Natural killer cell (primary cell): ENCODE data around the gene RIMS4. TPM values are rescaled to one million over a fixed set of nuclear protein-coding genes. Genes with fewer than 3 reads are reported as not detected.

ENCODE experiments used
- ATAC-seq, 3 donors: fragments of 150-1000 bp in 2 of 3; fragments of 200-7000 bp in 1 of 3; cut with Tn5 transposase; 1 replicate in 1 of 3; 2 replicates in 2 of 3; pipeline ENCODE4 v1.10.0; 2021; ENCODE audit warnings: mild to moderate bottlenecking in 2 of 3, moderate library complexity in 2 of 3
- DNase-seq, 2 donors: peaks; one replicate each; pipeline versions ENCODE4 v3.0.0 to v3.0.0-alpha.2; 2013 to 2021; ENCODE audit warnings: mixed read lengths in 1 of 2
- H3K27ac ChIP-seq: one replicate; pipeline ENCODE4 v1.5.1; 2013; ENCODE audit warnings: mild to moderate bottlenecking, low read length
- H3K27me3 ChIP-seq: one replicate; pipeline ENCODE4 v1.6.1; 2013; ENCODE audit warnings: low read length; ENCODE audit not compliant: control insufficient read depth, insufficient read depth
- H3K36me3 ChIP-seq: one replicate; pipeline ENCODE4 v1.6.1; 2013; ENCODE audit warnings: low read length; ENCODE audit not compliant: control insufficient read depth, insufficient read depth
- H3K4me1 ChIP-seq: one replicate; pipeline ENCODE4 v1.6.1; 2013; ENCODE audit warnings: low read length; ENCODE audit not compliant: control insufficient read depth, insufficient read depth
- H3K4me3 ChIP-seq: one replicate; pipeline ENCODE4 v1.5.1; 2013; ENCODE audit warnings: low read length
- H3K9me3 ChIP-seq: one replicate; pipeline ENCODE4 v1.6.1; 2013; ENCODE audit warnings: low read length; ENCODE audit not compliant: control insufficient read depth, insufficient read depth
- H3K27ac Mint-ChIP-seq, 2 donors: one replicate each; pipeline ENCODE4 v1.8.0; 2022; ENCODE audit warnings: mild to moderate bottlenecking in 2 of 2, mixed read lengths in 2 of 2, moderate library complexity in 1 of 2
- H3K27me3 Mint-ChIP-seq, 2 donors: one replicate each; pipeline ENCODE4 v1.8.0; 2022; ENCODE audit warnings: low read depth in 2 of 2, mixed read lengths in 2 of 2
- H3K36me3 Mint-ChIP-seq: one replicate; pipeline ENCODE4 v1.8.0; 2022; ENCODE audit warnings: mixed read lengths
- H3K4me1 Mint-ChIP-seq, 2 donors: one replicate each; pipeline ENCODE4 v1.8.0; 2022; ENCODE audit warnings: mixed read lengths in 2 of 2
- H3K4me3 Mint-ChIP-seq: one replicate; pipeline ENCODE4 v1.8.0; 2022; ENCODE audit warnings: mild to moderate bottlenecking, moderate library complexity, mixed read lengths
- H3K9me3 Mint-ChIP-seq, 2 donors: one replicate each; pipeline ENCODE4 v1.8.0; 2022; ENCODE audit warnings: mixed read lengths in 2 of 2
- CTCF ChIP-seq: fragments of 200-600 bp; IDR thresholded peaks from one replicate; pipeline ENCODE4 v1.8.0; 2022; ENCODE audit warnings: antibody characterized with exemption
- WGBS: methylation state at CpG from one replicate; pipeline ENCODE4 v1.1.7; 2013; ENCODE audit warnings: missing lambda C conversion rate; ENCODE audit not compliant: insufficient coverage; 5-methylcytosine and 5-hydroxymethylcytosine counted together
- intact Hi-C: fragments of 100-400 bp; cut with micrococcal nuclease; formaldehyde crosslinking; loops from one replicate; pipeline ENCODE4 v1.14.2; 2022
- total RNA-seq, 4 donors: library from RNA; stranded (reverse); fragments of 120-200 nt in 1 of 4; gene quantifications; one replicate each; pipeline versions ENCODE4 v1.2.3 to v1.2.4, GENCODE V29; 2013 to 2022

RIMS4 gene
- total RNA-seq, 3 donors from 2014 or later (not counting 1 experiment from before 2014, with no cell fraction given) = not detected

DNA sequence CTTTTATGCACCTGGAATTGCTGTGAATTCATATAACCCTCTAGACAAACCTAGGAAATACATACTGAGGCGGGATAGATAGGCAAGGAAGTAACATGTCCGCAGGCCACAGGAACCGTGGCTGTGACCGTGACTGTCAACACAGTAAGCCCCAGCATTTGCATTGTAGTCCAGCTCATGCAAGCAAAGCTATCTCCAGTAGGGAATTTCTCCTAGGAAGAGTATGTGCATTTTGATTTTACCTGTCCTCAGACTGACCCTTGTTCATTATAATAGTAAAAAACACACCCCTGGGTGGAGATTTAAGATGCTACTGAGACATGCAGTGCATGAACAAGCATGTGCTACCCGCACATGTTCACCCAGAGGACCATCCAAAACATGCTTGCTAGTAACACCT is 30.5 kb upstream of the RIMS4 start:
- no peaks in the 10 kb centered on the region for H3K4me1 ChIP-seq
- no peaks in the 10 kb centered on the region for H3K9me3 Mint-ChIP-seq
- TF ChIP-seq CTCF = no peak

DNA sequence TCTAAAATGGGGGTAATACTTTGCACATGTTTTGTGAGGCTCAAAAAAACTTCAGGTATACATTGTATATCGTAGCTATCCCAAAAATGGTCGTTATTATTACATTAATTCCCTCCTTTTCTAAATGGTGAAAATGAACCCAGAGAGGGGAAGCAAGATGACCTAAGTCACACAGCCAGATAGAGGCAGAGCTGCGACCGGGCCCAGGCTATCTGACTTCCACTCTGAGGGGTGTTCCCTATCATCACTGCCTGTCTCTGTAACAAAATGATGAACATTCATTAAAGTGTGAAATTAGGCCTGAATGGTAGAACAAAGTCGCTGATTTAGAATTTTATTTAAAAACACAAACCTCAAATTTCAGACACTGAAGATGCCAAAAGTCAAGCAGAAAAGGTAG is 29.1 kb upstream of the RIMS4 start:
- no peak overlapping the region for H3K27ac Mint-ChIP-seq
- no peaks in the 10 kb centered on the region for H3K9me3 ChIP-seq
- DNase-seq (no peak), ATAC-seq (no peak)
- H3K9me3 Mint-ChIP-seq = no peaks in the 10 kb centered on the region
- intact Hi-C loops = no loop called here
- no peak overlapping the region for H3K27ac ChIP-seq
- H3K4me3 Mint-ChIP-seq = no peak overlapping the region
- H3K4me3 ChIP-seq = no peak overlapping the region
- 87% methylated on average over 5 of the region's 5 CpGs for WGBS
- no peak for TF ChIP-seq CTCF
- H3K4me1 ChIP-seq = no peaks in the 10 kb centered on the region
- no peaks in the 10 kb centered on the region for H3K36me3 Mint-ChIP-seq
- peaks cover 22 to 42% of the 10 kb centered on the region in 2 donors for H3K27me3 Mint-ChIP-seq
- H3K36me3 ChIP-seq = no peaks in the 10 kb centered on the region
- H3K27me3 ChIP-seq = no peaks in the 10 kb centered on the region
- H3K4me1 Mint-ChIP-seq = no peaks in the 10 kb centered on the region

More for the DNA sequence above, 30.5 kb upstream of the RIMS4 start:
- H3K27me3 ChIP-seq = no peaks in the 10 kb centered on the region
- H3K36me3 ChIP-seq = no peaks in the 10 kb centered on the region
- H3K4me3 ChIP-seq = no peak overlapping the region
- DNase-seq (no peak), ATAC-seq (no peak)
- intact Hi-C loops = no loop called here
- no peak overlapping the region for H3K27ac Mint-ChIP-seq
- H3K36me3 Mint-ChIP-seq = no peaks in the 10 kb centered on the region
- 83% methylated on average over 5 of the region's 5 CpGs for WGBS
- no peak overlapping the region for H3K4me3 Mint-ChIP-seq
- H3K4me1 Mint-ChIP-seq = no peaks in the 10 kb centered on the region
- H3K27me3 Mint-ChIP-seq = peaks cover 22 to 42% of the 10 kb centered on the region in 2 donors
- no peaks in the 10 kb centered on the region for H3K9me3 ChIP-seq
- no peak overlapping the region for H3K27ac ChIP-seq

GRCh38 chr20:44838521-44838920 is 28.2 kb upstream of the RIMS4 start:
- no peaks in the 10 kb centered on the region for H3K36me3 Mint-ChIP-seq
- Histone ChIP-seq H3K4me3 (no peak overlapping the region), H3K27me3 (no peaks in the 10 kb centered on the region), H3K27ac (no peak overlapping the region), H3K36me3 (no peaks in the 10 kb centered on the region), H3K9me3 (no peaks in the 10 kb centered on the region), H3K4me1 (no peaks in the 10 kb centered on the region)
- peaks cover 19 to 36% of the 10 kb centered on the region in 2 donors for H3K27me3 Mint-ChIP-seq
- no peak for ATAC-seq
- no peaks in the 10 kb centered on the region for H3K9me3 Mint-ChIP-seq
- WGBS = 76% methylated on average over 1 of the region's 1 CpG
- H3K4me1 Mint-ChIP-seq = no peaks in the 10 kb centered on the region
- H3K4me3 Mint-ChIP-seq = no peak overlapping the region
- DNase-seq = no peak
- no peak for TF ChIP-seq CTCF
- intact Hi-C loops = no loop called here
- H3K27ac Mint-ChIP-seq = no peak overlapping the region

DNA sequence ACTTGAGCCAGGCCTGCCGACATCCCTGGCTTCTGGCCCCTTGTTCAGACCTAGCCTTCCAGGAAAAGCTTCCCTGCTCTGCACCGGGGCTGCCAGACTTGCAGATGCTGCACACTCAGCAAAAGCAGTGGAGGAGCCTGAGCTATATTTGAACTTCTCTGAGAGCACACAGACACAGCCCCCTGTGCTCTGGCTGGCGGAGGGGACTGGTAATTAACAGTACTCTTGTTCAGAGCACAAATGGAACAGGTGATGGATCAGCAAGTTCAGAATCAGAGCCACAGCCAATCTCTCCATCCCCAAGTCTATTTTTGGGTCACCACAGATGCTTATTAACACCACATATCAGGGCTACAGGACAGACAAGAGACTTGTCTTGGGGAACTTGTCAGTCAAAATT is 27.6 kb upstream of the RIMS4 start:
- H3K27me3 ChIP-seq = peaks cover under 1% of the 10 kb centered on the region
- Mint-ChIP-seq H3K4me1 (no peaks in the 10 kb centered on the region), H3K4me3 (no peak overlapping the region), H3K9me3 (no peaks in the 10 kb centered on the region), H3K27ac (no peak overlapping the region), H3K36me3 (no peaks in the 10 kb centered on the region), H3K27me3 (peaks cover 16 to 33% of the 10 kb centered on the region in 2 donors)
- H3K9me3 ChIP-seq = no peaks in the 10 kb centered on the region
- H3K4me1 ChIP-seq = no peaks in the 10 kb centered on the region
- WGBS = 79% methylated on average over 3 of the region's 3 CpGs
- TF ChIP-seq CTCF = no peak
- H3K27ac ChIP-seq = no peak overlapping the region
- H3K36me3 ChIP-seq = no peaks in the 10 kb centered on the region
- DNase-seq = no peak
- H3K4me3 ChIP-seq = no peak overlapping the region
- ATAC-seq = no peak
- intact Hi-C loops = no loop called here
